Skin of body (tissue), 2 donors: ENCODE results near the gene ABTB1. TPM values are rescaled to one million over a fixed set of nuclear protein-coding genes. Genes with fewer than 3 reads are reported as not detected.

Experiments used
- DNase-seq: peaks from one replicate; lab custom pipeline; 2025; lab: John Stamatoyannopoulos, UW
- total RNA-seq: library from RNA; depleted of rRNA; stranded (reverse); fragments of >200 nt; gene quantifications from one replicate; pipeline ENCODE4 v1.2.3, GENCODE V29; 2014

Gene ABTB1
- total RNA-seq, 1 donor from 2014 or later, result 11.5 TPM

DNA sequence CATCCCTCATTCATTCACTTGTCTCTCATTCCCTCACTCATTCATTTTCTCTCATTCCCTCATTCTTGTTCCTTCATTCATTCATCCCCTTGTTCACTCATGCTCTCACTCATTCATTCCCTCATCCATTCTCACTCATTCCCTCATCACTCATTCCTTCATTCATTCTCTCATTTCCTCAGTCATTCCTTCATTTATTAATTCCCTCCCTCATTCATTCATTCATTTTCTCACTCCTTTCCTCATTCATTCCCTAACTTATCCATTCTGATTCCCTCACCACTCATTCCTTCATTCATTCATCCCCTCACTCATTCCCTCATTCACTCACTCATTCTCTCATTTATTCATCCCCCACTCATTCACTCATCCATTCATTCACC, 13.8 kb downstream of the ABTB1 start:
- DNase-seq, result no peak

DNA sequence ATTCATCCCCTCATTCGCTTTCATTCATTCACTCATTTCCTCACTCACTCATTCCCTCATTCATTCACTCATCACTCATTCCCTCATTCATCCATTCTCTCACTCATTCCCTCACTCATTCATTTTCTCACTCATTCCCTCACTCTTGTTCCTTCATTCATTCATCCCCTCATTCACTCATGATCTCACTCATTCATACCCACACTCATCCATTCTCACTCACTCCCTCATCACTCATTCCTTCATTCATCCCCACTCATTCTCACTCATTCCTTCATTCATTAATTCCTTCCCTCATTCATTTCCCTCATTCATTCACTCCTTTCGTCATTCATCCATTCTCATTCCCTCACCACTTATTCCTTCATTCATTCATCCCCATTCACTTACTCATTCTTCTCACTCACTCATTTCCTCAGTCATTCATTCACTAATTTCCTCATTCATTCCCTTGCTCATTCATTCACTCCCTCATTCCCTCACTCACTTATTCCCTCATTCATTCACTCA, 14.5 kb downstream of the ABTB1 start:
- DNase-seq, result no peak

GRCh38 chr3:127688022-127688415, 15.3 kb downstream of the ABTB1 start:
- no peak for DNase-seq

DNA sequence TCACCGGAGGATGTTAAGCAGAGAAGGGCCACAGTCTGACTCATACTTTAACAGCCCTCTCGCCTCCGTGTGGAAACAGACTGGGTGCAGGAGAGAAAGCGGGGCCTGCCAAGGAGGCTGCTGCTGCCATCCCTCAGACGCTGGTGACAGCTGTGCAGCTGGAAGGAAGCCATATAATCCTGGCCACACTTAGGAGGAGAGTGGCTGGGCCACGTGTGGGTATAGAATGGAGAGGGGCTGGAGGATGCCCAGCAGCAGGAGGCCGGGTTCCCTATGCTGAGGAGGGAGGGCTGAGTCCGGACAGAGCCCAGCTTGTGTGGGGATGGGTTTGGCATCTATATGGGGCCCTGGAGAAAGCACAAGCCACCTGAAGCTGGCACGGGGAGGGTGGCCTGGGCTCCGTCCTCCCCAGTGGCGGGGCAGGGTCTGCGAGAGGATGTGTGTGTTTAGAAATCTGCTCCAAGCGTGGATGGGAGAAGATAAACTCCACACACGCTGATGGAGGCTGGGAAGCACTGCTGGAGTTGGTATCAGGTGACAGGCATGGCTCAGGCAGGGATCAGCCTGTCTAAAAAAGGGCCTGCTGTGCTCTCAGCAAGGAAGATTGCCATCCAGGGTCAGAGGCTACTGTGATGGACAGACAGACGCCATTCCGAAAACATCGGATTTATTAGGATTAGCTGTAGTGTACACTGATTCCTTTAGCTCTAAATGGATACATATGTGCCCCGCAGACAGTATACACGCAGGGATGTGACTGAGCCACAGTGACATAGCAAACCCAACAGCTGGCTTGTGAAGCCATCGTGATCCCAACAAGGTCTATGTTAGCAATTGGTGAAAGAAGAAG, 15.9 kb downstream of the ABTB1 start:
- DNase-seq, result no peak

GRCh38 chr3:127689266-127689860, 16.6 kb downstream of the ABTB1 start:
- no peak for DNase-seq

DNA sequence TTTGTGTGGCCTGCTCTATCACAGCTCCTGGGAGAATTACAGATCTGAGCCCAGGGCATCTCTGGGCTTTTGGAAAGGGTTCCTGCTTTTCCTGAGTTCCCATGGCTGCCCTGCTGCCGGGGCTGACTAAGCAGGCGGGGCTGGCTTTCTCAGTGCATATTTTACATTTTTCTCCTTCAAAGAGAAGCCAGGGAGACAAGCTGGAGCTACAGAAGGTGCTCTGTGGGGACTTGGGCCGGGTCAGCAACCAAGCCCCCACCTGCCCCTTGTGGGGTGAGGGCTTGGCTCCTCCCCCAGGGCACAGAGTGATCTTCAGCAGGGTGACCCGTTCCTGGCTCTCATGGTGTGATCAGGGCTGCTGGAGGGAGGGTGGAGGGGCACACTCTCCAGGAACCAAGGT, 17.4 kb downstream of the ABTB1 start:
- DNase-seq, result no peak

DNA sequence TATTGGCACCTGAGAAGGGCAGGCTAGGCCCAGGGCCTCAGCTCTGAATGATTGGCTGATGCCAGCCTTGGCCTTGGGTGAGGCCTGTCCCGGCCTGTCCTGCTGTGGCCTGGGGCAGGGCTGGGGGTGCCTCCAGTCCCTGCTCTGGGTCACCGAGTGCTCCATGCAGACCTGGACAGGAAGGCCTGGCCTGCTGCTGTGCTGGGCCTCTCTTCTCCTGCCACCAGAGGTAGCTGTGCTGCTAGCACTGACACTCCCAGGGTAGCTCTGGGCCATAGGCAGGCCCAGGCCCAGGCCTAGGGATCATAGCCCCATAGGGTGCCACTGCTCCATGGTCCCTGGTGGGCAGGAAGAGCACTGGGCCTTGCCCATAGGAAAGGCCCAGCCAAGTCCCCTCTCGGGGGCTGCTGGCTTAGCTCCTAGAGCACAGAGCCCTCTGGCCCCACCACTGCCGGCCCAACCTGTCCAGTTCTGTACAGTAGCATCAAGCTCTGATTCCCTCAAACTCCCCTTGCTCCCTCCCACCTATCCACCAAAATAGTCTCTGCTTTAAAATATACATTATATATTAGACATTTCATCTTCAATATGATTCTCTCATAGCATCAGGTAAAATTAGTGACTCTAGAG, 18.2 kb downstream of the ABTB1 start:
- DNase-seq, result no peak

DNA sequence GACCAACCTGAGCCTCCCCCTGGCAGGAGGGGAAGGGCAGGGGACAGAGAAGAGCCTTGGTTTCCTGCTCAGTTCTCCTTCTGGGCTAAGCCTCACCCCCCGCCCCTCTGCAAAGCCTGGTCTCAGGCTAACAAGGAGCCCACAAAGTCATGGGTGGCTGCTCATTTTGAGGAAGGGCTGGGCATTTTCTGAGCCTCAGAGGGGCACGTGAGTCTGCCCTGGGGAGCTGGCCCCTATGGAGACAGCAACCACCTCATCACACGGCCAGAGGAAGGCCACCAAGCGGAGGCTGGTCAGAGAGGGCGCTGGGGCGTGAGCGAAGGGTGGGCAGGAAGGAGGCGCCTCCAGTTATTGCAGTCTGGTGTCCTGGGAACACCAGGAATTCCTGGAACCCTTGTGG, 18.7 kb downstream of the ABTB1 start:
- DNase-seq, result no peak

DNA sequence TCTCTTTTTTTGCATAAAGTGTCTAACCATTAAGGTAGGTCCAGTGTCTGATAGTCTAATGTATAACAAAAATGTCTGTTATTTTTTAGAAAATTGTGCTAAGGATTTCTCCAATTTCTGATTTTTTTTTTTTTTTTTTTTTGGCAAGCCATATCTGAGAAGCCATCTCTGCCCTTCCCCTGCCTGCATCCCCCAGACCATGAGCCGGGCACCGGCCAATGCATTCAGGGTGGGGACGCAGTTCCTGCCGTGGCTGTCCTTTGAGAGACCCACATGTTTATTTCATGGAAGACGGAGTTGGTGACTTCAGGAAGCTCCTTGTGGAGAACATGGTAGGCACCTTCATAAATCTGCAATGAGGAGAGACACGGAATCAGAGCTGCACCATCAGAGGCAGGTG, 19.2 kb downstream of the ABTB1 start:
- no peak for DNase-seq

DNA sequence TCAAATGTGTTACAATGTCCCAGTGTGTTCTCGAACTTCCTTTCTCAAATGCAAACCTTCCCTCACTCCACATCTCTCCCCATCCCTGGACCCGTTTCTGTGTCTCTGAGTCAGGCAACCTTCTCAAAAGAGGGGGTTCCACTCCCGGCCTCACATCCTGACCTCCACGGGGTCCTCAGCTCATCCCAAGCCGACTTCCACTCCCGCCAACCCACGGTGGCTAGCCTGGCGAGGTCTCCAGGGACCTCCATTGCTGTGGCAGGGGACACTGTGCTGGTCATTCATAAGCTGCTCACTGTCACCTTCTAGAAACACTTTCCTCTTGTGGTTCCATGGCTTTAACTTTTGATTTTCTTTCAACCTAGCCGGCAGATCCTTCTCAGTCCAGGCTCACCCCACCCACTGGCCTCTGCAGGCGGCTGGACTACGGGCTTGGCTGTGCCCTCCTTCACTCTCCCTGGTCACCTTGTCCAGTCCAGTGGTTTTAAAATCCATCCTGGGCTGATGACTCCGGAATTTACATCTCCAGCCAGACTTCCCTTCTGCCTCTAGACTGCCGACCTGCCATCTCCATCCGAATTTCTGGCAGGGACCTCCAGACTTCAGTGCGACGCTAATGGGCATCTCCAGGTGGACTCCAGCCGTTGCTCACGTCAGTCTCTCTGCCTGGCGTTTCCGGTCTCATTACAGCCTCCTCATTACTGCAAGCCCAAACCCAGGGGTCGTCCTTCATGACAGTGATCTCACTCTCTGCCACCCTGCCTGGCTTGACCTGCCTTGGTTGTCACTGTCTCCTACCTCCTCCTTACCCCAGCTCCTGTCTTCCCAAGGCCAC, 20.0 kb downstream of the ABTB1 start:
- no peak for DNase-seq

GRCh38 chr3:127693336-127693843, 20.6 kb downstream of the ABTB1 start:
- no peak for DNase-seq

DNA sequence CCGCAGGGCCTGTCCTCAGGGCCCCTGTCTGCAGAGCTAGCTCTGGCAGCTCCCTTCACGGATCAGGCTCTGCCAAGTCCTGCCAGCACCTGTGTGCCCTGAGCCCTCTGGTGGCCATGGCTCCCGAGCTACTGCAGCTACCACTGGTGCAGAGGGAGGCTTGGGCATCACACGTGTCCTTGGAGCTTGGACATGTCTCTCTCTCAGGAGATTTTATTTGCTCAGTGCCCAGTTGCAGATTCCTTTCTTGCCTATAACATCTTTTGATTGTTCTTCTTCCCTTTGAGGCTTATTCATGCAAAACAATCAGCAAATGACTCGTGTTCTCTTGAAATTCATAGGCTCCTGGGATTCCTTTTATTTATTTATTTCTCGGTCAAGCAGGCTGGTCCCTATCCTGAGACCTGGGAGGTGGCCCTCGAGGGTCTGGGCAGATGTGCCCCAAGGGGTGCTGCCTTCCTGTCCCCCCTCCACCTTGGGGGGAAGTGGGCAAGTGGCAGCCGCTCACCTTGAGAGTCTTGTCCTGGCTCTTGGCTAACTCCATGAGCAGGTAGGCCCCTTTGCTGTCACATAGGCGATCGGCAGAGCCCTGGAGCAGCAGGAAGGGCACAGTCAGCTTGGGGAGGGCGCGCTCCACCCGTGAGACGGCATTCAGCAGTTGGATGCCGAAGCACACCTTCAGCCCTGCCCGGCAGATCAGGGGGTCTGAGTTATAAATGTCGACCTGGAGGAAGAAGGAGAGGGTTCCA, 21.9 kb downstream of the ABTB1 start:
- DNase-seq, result no peak

GRCh38 chr3:127697551-127698240, 24.9 kb downstream of the ABTB1 start:
- DNase-seq, result peak; percentile 98

DNA sequence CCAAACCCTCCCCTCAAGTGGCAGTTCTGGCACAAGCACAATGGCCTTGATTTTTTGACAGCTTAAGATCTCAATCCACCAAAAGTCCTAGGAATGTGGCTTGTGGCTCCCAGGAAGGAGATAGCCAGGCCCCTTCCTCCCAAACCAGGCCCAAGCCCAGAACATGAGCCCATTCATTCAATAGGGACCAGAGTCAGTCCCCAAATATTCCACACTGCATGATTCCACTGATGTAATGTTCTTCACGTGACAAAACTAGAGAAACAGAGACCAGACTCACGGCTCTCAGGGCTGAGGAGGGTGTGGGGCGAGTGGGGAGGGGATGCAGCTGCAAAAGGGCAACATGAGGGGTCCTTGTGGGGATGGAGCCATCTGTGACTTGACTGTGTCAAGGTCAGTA, 25.5 kb downstream of the ABTB1 start:
- no peak for DNase-seq

GRCh38 chr3:127698691-127699415, 26.1 kb downstream of the ABTB1 start:
- no peak for DNase-seq

DNA sequence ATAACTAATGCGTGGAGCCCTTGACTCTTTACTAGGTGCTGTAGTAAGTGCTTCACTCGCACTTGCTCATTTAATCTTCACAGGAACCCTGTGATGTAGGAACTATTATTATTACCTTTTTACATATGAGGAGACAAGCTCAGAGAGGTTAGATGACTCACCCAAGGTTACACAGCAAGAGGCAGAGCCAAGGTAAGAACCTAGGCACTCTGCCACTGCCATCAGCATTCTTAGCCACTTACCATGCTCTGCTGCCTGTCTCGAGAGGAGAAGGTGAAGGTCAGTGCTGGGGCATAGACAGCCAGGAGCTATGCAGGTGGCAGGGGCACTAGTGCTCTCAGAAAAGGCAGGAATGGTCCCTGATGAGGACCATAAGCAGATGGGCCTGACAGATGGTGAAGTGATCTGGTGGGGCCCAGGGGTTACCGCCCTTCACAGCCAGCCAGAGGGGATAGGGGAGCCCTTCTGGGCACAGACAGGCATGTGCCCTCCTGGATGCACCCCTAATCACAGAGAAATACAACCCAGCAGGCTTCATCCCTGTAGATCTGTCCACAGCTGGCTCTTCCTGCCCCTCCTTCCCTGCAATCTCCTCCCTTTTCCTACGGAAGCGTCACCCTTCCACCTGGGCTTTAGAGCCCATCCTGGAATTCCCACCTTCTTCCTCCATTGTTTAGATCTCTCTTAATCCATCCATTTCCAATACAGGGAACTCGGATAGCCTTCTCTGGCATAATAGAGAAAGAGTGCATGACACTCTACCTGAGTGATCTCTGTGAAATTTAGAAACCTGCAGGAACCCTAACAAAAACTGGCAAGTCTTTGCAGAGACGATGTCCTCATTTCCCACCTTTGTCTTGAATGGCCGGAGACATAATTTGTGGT, 26.9 kb downstream of the ABTB1 start:
- no peak for DNase-seq

DNA sequence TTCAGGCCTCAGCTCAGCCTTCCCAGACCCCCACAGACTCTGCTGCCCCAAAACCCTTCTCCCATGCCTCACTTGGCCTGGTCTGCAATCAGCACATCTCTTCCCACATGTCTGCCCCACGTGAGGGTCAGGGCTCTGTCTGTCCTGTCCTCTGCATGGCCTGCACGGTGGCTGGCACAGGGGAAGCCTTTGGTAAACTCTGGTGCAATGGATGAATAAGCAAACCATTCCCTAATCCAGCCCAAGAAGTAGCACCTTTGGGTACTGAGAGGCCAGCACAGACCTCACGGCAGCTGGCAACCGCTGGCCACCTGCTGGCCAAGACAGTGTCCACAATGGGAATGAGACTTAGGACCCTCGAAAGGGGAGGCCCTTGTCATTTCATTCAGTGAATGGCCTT, 27.7 kb downstream of the ABTB1 start:
- no peak for DNase-seq

GRCh38 chr3:127701280-127701911, 28.6 kb downstream of the ABTB1 start:
- DNase-seq, result no peak
